Uterus (tissue), 2 donors: ENCODE results near the gene CHMP6.

Source experiments
- CTCF ChIP-seq, 4 experiments: fragments of 200-600 bp in 2 of 4; fragments of 450-650 bp in 2 of 4; sonication (generic) in 2 of 4; IDR thresholded peaks; one replicate each; pipeline ENCODE4 v1.5.1; 2016 to 2019; ENCODE audit warnings: antibody characterized with exemption in 4 of 4, mild to moderate bottlenecking in 2 of 4, moderate library complexity in 1 of 4
- POLR2A ChIP-seq, 2 donors: fragments of 450-650 bp; IDR thresholded peaks; one replicate each; pipeline ENCODE4 v1.6.1; 2016; ENCODE audit warnings: antibody characterized with exemption in 2 of 2, mild to moderate bottlenecking in 1 of 2, moderate library complexity in 1 of 2

GRCh38 chr17:80989586-80989913 lies 2.1 kb upstream of the CHMP6 start:
- TF ChIP-seq CTCF (IDR thresholded peaks at IDR 0.05) (no peak), POLR2A (IDR thresholded peaks at IDR 0.05) (no peak)
